IPS-20b (cell line): ENCODE measurements around the gene ARHGAP18.
A peak's percentile ranks its signal among the peaks of the same experiment; 100 is the strongest.

Experiments used
- H3K27ac ChIP-seq: one replicate; pipeline ENCODE4 v1.5.1; 2013; ENCODE audit warnings: low read length
- H3K27me3 ChIP-seq: 2 replicates; pipeline ENCODE4 v1.6.1; 2013; ENCODE audit warnings: mild to moderate bottlenecking, low read length, inconsistent platforms; ENCODE audit not compliant: insufficient read depth
- H3K36me3 ChIP-seq: 2 replicates; pipeline ENCODE4 v1.6.1; 2013; ENCODE audit warnings: low read depth, mild to moderate bottlenecking, inconsistent platforms, low read length, moderate library complexity; ENCODE audit not compliant: insufficient read depth
- H3K4me1 ChIP-seq: 2 replicates; pipeline ENCODE4 v1.6.1; 2013; ENCODE audit warnings: mild to moderate bottlenecking, control low read depth, inconsistent platforms, low read length, moderate library complexity; ENCODE audit not compliant: insufficient read depth
- H3K4me3 ChIP-seq: 2 replicates; pipeline ENCODE4 v1.5.1; 2013; ENCODE audit warnings: mild to moderate bottlenecking, low read length, inconsistent platforms
- H3K9ac ChIP-seq: 2 replicates; pipeline ENCODE4 v1.6.1; 2013; ENCODE audit warnings: low read depth, mild to moderate bottlenecking, inconsistent platforms, low read length, moderate library complexity
- H3K9me3 ChIP-seq: 2 replicates; pipeline ENCODE4 v1.6.1; 2013; ENCODE audit warnings: mild to moderate bottlenecking, low read depth, low read length, inconsistent platforms; ENCODE audit not compliant: insufficient read depth

ARHGAP18 gene

GRCh38 chr6:129673748-129674147 is 36.2 kb downstream of the ARHGAP18 start:
- Histone ChIP-seq H3K27ac (no peak overlapping the region), H3K36me3 (no peaks in the 10 kb centered on the region), H3K9me3 (no peaks in the 10 kb centered on the region), H3K27me3 (no peaks in the 10 kb centered on the region), H3K4me3 (no peak overlapping the region), H3K9ac (no peak overlapping the region), H3K4me1 (peaks cover 21% of the 10 kb centered on the region)

DNA sequence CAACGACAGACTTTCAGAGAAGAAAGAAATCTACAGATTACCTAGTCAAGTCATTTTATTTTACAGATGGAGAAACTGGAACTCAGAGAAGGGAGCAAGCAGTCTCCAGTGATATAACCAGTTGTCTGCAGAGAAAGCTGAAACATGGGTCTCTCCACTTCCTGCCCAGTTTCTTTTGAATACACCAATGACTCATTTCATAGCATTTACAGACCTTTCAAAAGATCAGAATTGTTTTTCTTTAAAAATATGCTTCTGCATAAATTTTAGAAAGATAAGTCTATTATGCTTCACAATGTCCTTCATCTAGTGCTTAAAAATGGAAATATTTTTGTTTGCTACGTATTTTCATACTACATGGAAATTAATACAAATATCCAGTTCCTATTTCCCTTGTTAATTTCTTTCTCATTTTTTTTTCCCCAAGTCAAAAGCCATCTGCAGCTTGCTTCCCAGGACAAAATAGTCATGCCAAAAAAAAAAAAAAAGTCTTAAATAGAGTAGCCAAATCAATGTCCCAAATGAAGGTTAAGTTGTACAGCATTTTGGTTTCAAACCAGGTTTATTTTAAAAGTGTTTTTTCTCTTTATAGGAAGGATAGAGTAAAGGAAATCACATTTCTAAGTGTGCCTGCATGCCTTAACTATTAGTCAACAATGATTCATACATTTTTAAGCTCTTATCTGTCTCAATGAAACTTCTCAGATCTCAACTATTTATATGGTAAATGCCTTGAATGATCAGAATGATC is 36.9 kb downstream of the ARHGAP18 start:
- no peak overlapping the region for H3K9ac ChIP-seq

DNA sequence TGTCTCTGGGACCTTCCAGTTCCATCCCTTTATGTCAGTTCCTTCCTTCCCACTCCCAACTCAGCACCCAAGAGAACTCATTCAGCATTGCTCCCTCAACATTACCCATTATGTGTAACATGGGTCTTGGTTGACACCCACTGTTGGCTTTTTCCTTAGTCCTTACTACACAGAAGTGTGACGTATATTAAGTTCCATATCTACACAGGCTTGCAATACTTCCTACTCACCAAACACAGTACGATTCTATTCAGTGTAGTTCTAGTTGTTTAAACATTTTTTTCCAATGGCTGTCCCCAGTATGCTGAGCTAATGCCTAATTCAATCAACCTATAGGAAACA is 37.7 kb downstream of the ARHGAP18 start:
- no peaks in the 10 kb centered on the region for H3K9me3 ChIP-seq
- no peak overlapping the region for H3K27ac ChIP-seq
- H3K27me3 ChIP-seq, result no peaks in the 10 kb centered on the region
- H3K4me1 ChIP-seq, result peaks cover 28% of the 10 kb centered on the region
- H3K4me3 ChIP-seq, result no peak overlapping the region
- no peaks in the 10 kb centered on the region for H3K36me3 ChIP-seq
- H3K9ac ChIP-seq, result no peak overlapping the region

More for the DNA sequence above, 36.9 kb downstream of the ARHGAP18 start:
- Histone ChIP-seq H3K4me3 (no peak overlapping the region), H3K27ac (no peak overlapping the region), H3K9me3 (no peaks in the 10 kb centered on the region), H3K27me3 (no peaks in the 10 kb centered on the region), H3K4me1 (peaks cover 21% of the 10 kb centered on the region), H3K36me3 (no peaks in the 10 kb centered on the region)

DNA sequence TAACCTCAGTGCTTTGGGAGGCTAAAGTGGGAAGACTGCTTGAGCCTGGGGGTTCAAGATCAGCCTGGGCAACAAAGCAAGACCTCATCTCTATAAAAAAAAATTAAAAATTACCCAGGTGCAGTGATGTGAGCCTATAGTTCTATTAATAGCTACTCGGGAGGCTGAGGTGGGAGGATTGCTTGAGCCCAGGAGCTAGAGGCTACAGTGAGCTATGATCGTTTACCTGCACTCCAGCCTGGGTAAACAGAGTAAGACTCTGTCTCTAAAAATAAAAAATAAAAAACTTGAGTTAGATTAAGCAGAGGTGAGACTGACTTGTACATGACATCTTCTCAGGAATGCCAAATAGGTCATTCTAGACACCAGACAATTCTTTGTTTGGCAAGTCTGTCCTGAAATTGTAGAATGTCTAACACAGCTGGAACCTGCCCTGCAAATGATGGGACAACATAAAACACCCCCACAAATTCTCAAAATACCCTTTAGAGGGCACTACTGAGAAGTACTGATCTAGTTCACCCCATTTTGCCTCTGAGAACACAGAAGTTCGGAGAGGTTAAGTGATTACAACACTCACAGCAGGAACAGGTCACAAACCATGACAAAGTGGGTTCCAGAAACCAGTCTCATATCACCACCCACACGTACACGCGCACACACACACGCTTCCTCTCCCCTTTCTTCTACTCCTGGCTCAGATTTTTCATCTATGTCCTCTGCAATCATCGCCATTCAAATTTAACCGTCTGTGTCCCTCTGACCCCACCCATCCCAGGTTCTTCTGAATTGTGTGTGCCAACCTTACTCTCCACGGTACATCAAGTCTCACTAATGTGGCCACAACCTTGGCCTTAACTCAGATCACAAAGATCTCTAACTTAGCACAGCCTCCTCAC is 38.3 kb downstream of the ARHGAP18 start:
- Histone ChIP-seq H3K4me3 (no peak overlapping the region), H3K27me3 (no peaks in the 10 kb centered on the region), H3K9me3 (no peaks in the 10 kb centered on the region), H3K27ac (no peak overlapping the region), H3K4me1 (peaks cover 28% of the 10 kb centered on the region), H3K36me3 (no peaks in the 10 kb centered on the region), H3K9ac (no peak overlapping the region)

DNA sequence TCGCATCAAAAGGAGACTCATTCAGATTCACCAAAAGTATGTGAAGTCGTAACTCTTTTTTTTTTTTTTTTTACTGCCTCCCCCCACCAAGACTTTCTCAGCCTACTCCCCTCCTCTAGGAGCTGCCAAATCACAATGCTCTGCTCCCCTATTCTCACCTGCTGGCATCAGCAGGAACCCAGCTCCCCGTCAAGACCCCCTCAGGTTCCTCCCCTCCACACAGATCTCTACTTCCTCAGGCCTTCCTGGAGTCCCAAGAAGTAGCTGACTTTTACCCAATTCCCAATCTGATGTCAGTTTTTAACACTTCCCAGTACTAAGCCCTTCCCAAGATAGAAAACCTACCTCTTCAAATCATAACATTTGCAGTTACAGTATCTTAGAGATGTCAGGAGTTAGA is 39.3 kb downstream of the ARHGAP18 start:
- Histone ChIP-seq H3K36me3 (no peaks in the 10 kb centered on the region), H3K27me3 (no peaks in the 10 kb centered on the region), H3K9ac (no peak overlapping the region), H3K27ac (no peak overlapping the region), H3K4me1 (peaks cover 28% of the 10 kb centered on the region), H3K9me3 (no peaks in the 10 kb centered on the region), H3K4me3 (no peak overlapping the region)

GRCh38 chr6:129667621-129668020 is 42.4 kb downstream of the ARHGAP18 start:
- Histone ChIP-seq H3K27me3 (no peaks in the 10 kb centered on the region), H3K4me3 (no peak overlapping the region), H3K27ac (no peak overlapping the region), H3K4me1 (peaks cover 21% of the 10 kb centered on the region), H3K9me3 (no peaks in the 10 kb centered on the region), H3K9ac (no peak overlapping the region), H3K36me3 (no peaks in the 10 kb centered on the region)

DNA sequence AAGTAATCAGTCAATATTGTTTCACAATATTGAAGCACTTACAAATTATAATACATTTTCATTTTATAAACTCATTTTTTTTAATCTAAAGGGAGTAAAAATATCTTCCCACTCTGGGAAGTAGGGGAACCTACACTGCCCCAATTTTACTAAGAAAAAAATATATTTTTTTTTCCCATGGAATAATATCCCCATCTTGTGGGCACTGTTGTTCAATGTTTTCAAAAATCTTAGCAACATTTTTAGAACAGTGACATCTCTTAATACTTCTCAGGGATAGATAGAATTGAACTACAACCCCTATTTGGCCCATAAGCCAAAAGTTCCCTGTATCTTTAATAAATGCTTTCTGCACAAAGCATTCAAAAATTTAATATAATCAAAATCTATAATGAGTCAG is 42.9 kb downstream of the ARHGAP18 start:
- Histone ChIP-seq H3K9ac (no peak overlapping the region), H3K4me3 (no peak overlapping the region), H3K9me3 (no peaks in the 10 kb centered on the region), H3K36me3 (no peaks in the 10 kb centered on the region), H3K27me3 (no peaks in the 10 kb centered on the region), H3K4me1 (peaks cover 18% of the 10 kb centered on the region), H3K27ac (no peak overlapping the region)

DNA sequence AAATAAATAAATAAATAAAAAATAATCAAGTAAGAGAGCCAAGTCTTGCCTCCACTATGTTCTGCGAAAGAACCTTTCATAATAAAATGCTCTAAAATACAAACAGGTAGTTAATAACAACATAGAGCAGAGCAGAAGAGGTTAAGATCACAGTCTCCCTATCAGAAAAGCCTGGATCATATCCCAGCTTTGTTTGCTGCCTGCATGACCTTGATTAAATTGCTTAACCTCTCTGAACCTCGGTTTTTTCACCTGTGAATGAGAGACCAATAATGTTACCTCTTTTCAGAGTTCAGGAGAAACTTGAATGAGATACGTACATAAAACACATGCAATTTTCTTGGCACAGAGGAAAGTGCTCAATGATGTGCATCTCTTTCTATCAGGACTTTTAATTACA is 44.4 kb downstream of the ARHGAP18 start:
- Histone ChIP-seq H3K4me1 (peaks cover 15% of the 10 kb centered on the region; the same call in 1 of the 2 replicates), H3K9me3 (no peaks in the 10 kb centered on the region), H3K9ac (no peak overlapping the region), H3K36me3 (no peaks in the 10 kb centered on the region), H3K27me3 (no peaks in the 10 kb centered on the region), H3K4me3 (no peak overlapping the region), H3K27ac (no peak overlapping the region)

- Histone ChIP-seq H3K4me3 (no peak overlapping the region), H3K36me3 (no peaks in the 10 kb centered on the region), H3K9ac (no peak overlapping the region), H3K9me3 (no peaks in the 10 kb centered on the region), H3K4me1 (peaks cover 11% of the 10 kb centered on the region; the same call in 1 of the 2 replicates), H3K27me3 (no peaks in the 10 kb centered on the region), H3K27ac (no peak overlapping the region)
Measured at GRCh38 chr6:129663531-129663930, 46.4 kb downstream of the ARHGAP18 start.

DNA sequence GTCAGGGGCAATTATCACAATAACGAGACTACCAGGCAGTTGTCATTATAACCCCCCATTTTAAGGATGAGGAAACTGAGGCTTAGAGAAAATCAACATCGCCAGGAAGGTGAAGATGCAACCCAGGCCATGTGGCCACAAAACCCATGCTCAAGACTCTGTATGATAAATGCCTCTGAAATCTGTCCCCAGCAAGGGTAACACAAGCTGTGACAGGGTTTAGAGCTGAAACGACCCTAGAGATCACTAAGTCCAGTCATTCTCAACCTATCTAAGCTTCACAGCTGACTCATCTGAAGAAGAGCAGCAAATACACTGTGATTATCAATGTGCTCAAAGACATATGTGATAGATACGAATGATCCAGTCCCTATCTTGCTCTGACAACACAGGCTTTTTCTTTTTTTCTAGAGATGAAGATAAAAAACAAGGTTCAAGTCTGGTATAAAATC is 47.0 kb downstream of the ARHGAP18 start:
- H3K4me1 ChIP-seq, result peaks cover 11% of the 10 kb centered on the region; the same call in 1 of the 2 replicates

DNA sequence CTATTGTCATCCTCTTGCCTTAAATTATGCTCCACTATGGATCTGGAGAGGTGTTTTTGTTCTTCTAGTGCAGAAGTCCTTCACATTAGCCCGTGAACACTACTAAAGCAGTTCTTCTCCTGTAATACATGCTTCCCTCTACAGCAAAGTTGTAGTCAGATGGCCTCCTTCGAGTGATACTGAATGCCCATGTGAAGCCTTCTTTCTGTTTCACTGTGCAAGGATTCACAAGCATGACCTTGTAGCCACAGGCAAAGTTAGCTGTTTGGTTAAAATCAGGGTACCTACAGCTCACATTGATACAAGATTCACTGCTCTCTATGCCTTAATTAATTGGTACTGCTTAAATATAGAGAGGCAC is 47.6 kb downstream of the ARHGAP18 start:
- Histone ChIP-seq H3K4me3 (no peak overlapping the region), H3K4me1 (peaks cover 4% of the 10 kb centered on the region; the same call in 1 of the 2 replicates), H3K9ac (0 out of 2 replicates have a peak overlapping the region, but pooled peaks have one; percentile 11), H3K36me3 (no peaks in the 10 kb centered on the region), H3K9me3 (no peaks in the 10 kb centered on the region), H3K27me3 (no peaks in the 10 kb centered on the region), H3K27ac (no peak overlapping the region)

More for the DNA sequence above, 47.0 kb downstream of the ARHGAP18 start:
- Histone ChIP-seq H3K36me3 (no peaks in the 10 kb centered on the region), H3K4me3 (no peak overlapping the region), H3K27ac (no peak overlapping the region), H3K27me3 (no peaks in the 10 kb centered on the region), H3K9me3 (no peaks in the 10 kb centered on the region), H3K9ac (no peak overlapping the region)
